Adrenal gland (tissue), 12 donors: Measurements from ENCODE around the gene PPIA. TPM values are rescaled to one million over a fixed set of nuclear protein-coding genes. Genes with fewer than 3 reads are reported as not detected.
"Not testable (repeated sequence)": the region's sequence is repeated elsewhere in the genome, so short reads cannot be mapped to it uniquely, and the experiment has no call there.

Source experiments
- DNase-seq, 7 donors: peaks; one replicate each; pipeline ENCODE4 v3.0.0-alpha.2; 2019 to 2020
- H3K27ac ChIP-seq, 5 donors: fragments of 200-600 bp; sonication (generic) in 4 of 5; 1 replicate in 3 of 5; 2 replicates in 2 of 5; pipeline versions ENCODE4 v1.5.1 to v1.8.0; 2016 to 2020; ENCODE audit warnings: mild to moderate bottlenecking in 1 of 5
- H3K27me3 ChIP-seq: fragments of 200-600 bp; 2 replicates; pipeline ENCODE4 v1.8.0; 2021
- H3K36me3 ChIP-seq, 2 donors: fragments of 200-600 bp; replicated peaks in 1 of 2; 1 replicate in 1 of 2; 2 replicates in 1 of 2; pipeline versions ENCODE4 v1.5.1 to v1.8.0; 2018 to 2022
- H3K4me1 ChIP-seq, 2 donors: fragments of 200-600 bp; replicated peaks in 1 of 2; 1 replicate in 1 of 2; 2 replicates in 1 of 2; pipeline versions ENCODE4 v1.5.1 to v1.8.0; 2018 to 2021
- H3K4me3 ChIP-seq, 4 donors: fragments of 200-600 bp; sonication (generic) in 3 of 4; one replicate each; pipeline ENCODE4 v1.5.1; 2016 to 2018
- H3K9me3 ChIP-seq, 3 donors: fragments of 200-600 bp; sonication (generic) in 1 of 3; replicated peaks in 1 of 3; 1 replicate in 2 of 3; 2 replicates in 1 of 3; pipeline versions ENCODE4 v1.5.1 to v1.8.0; 2016 to 2021
- CTCF ChIP-seq, 6 experiments: fragments of 450-650 bp in 4 of 6; fragments of 200-600 bp in 2 of 6; sonication (generic) in 1 of 6; IDR thresholded peaks; 1 replicate in 5 of 6; 2 replicates in 1 of 6; pipeline versions ENCODE4 v1.5.1 to v1.8.0; 2016 to 2021; ENCODE audit warnings: antibody characterized with exemption in 6 of 6, mild to moderate bottlenecking in 2 of 6, moderate library complexity in 1 of 6
- POLR2A ChIP-seq, 2 donors: fragments of 450-650 bp; IDR thresholded peaks; one replicate each; pipeline ENCODE4 v1.6.1; 2017; ENCODE audit warnings: antibody characterized with exemption in 2 of 2, mild to moderate bottlenecking in 2 of 2, moderate library complexity in 1 of 2
- WGBS, 4 donors: extraction: QIAGEN DNeasy Blood & Tissue Kit in 2 of 4; methylation state at CpG; one replicate each; pipeline versions ENCODE4 v1.1.5 to v1.1.7; 2013 to 2017; 5-methylcytosine and 5-hydroxymethylcytosine counted together
- intact Hi-C, 2 donors: fragments of 100-400 bp; cut with DNase I; formaldehyde crosslinking; loops; one replicate each; pipeline versions ENCODE4 v1.14.1 to v1.15.0; 2022 to 2023
- polyA plus RNA-seq, 3 donors: library from polyadenylated mRNA; stranded (reverse); fragments of 200-250 nt in 2 of 3; fragments of 350-450 nt in 1 of 3; fragmentation: Illumina TruSeq in 1 of 3; extraction: RNeasy Lipid Tissue Mini Kit (QIAGEN cat#74804) in 1 of 3; gene quantifications; one replicate each; pipeline ENCODE4 v1.2.3, GENCODE V29; 2013 to 2014
- total RNA-seq, 9 donors: library from RNA; depleted of rRNA in 4 of 9; stranded (reverse); fragments of >200 nt in 4 of 9; fragments of 120-200 nt in 1 of 9; fragmentation: NEBNext Ultra II Directional in 1 of 9; extraction: Animal tissue kit (Norgen Biotek cat#: 25700) in 1 of 9; gene quantifications; one replicate each; pipeline versions ENCODE4 v1.1.0 to v1.2.4, GENCODE V29; 2013 to 2023
- donor health status: healthy with polysubstance abuse.
- donor health status: Bipolar disorder and iron deficiency.
- donor health status: DM: yes; HTN: yes; CAD: no.
- donor health status: DM: no; HTN: no; CAD: no.
- donor health status: DM: no; HTN: no; CAD: no.
- donor health status: DM: yes; HTN: yes; CAD: no.

The PPIA gene
- total and polyA plus RNA-seq, 12 donors: 589 to 3,672 (median 1,389) TPM

DNA sequence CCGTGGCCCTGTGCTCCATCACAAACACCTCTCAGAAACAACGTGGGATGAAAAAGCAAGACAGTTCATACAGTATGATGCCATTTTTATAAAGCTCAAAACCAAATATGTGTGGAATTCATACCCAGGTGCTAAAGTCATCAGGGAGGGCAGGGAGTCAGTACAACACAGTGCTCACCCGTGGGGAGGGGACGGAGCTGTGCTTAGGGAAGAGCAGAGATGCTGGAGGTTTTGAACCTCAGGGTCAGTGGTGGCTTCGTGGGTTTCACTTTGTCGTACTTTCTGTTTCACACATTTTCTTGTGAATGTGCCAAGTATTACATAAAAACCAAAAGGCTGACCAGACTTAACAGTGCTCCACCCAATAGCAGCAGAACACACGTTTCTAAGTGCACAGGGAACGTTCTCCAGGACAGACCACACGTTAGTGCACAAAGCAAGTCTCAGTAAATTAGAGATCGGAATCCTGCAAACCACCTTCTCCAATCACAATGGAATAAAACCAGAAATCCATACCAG is 26.6 kb upstream of the PPIA start:
- Histone ChIP-seq H3K27ac (peak overlapping the region in 2 of 5 donors; percentile 44 to 54), H3K4me3 (peak overlapping the region in 2 of 4 donors; percentile 9 to 22), H3K4me1 (peaks cover 12 to 31% of the 10 kb centered on the region in 2 donors), H3K9me3 (no peaks in the 10 kb centered on the region), H3K27me3 (no peaks in the 10 kb centered on the region), H3K36me3 (peaks cover 0 to 28% of the 10 kb centered on the region in 2 donors)
- intact Hi-C loops: loop anchor here (10.0 kb wide), 3 partner anchors 65 to 185 kb away; partner anchors contain the start of gene TMED4 (in 1 of the 2)
- WGBS, 4 donors: 15 to 21% (median 18%) methylated on average over 10 of the region's 10 CpGs
- TF ChIP-seq CTCF (IDR thresholded peaks at IDR 0.05) (no peak), POLR2A (IDR thresholded peaks at IDR 0.05) (no peak)
- peak in 3 of 7 donors; percentile 51 to 71 (median 53) for DNase-seq

DNA sequence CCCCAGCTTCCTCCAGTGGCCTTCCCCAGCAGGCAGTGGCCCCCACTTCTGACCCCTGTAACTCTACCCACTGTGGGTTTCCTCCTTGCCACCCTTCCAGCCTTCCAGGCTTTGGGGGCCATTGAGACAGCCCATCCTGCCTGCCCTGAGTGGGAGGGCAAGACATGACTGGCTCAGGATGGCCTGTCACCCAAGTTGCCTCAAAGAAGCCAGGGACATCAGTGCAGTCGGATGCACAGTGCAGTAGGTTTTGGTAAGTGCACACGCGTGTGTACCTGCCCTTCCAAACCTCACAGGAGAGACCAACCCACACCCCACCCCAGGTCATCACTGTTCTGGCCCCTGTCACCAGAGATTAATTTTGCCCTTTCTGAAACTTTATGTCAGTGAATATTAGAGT is 25.1 kb upstream of the PPIA start:
- H3K4me3 ChIP-seq: no peak overlapping the region
- H3K27ac ChIP-seq: no peak overlapping the region
- H3K4me1 ChIP-seq: peaks cover 4 to 26% of the 10 kb centered on the region in 2 donors
- no peak for TF ChIP-seq CTCF (IDR thresholded peaks at IDR 0.05)
- TF ChIP-seq POLR2A (IDR thresholded peaks at IDR 0.05): no peak
- no peaks in the 10 kb centered on the region for H3K27me3 ChIP-seq
- 64 to 87% (median 67%) methylated on average over 3 of the region's 3 CpGs for WGBS, 4 donors
- no peaks in the 10 kb centered on the region for H3K9me3 ChIP-seq
- no peak for DNase-seq
- H3K36me3 ChIP-seq: peaks cover 0 to 12% of the 10 kb centered on the region in 2 donors
- intact Hi-C loops: no loop called here

- Histone ChIP-seq H3K27me3 (no peaks in the 10 kb centered on the region), H3K4me3 (no peak overlapping the region), H3K9me3 (no peaks in the 10 kb centered on the region), H3K4me1 (peaks cover 4 to 26% of the 10 kb centered on the region in 2 donors), H3K36me3 (peaks cover 0 to 2% of the 10 kb centered on the region in 2 donors), H3K27ac (no peak overlapping the region)
- intact Hi-C loops: no loop called here
- WGBS, 4 donors: 62 to 74% (median 70%) methylated on average over 6 of the region's 6 CpGs
- TF ChIP-seq CTCF (IDR thresholded peaks at IDR 0.05) (no peak), POLR2A (IDR thresholded peaks at IDR 0.05) (no peak)
- no peak for DNase-seq
These were observed 24.0 kb upstream of the PPIA start for GRCh38 chr7:44772440-44772839.

DNA sequence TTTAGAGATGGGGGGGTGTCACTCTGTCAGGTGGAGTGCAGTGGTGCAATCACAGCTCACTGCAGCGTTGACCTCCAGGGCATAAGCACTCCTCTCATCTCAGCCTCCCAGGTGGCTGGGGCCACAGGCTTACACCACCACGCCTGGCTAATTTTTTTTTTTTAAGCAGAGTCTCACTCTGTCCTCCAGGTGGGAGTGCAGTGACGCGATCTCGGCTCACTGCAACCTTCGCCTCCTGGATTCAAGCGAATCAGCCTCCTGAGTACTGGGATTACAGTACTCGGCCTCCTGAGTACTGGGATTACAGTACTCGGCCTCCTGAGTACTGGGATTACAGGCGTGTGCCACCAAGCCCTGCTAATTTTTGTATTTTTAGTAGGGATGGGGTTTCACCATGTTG is 23.6 kb upstream of the PPIA start:
- 69 to 81% (median 72%) methylated on average over 10 of the region's 10 CpGs for WGBS, 4 donors

GRCh38 chr7:44774486-44774885 is 22.0 kb upstream of the PPIA start:
- intact Hi-C loops: not testable (repeated sequence)
- WGBS, 4 donors: 52 to 70% (median 59%) methylated on average over 3 of the region's 3 CpGs

More for the DNA sequence above, 23.6 kb upstream of the PPIA start:
- Histone ChIP-seq H3K4me1 (peaks cover 4 to 24% of the 10 kb centered on the region in 2 donors), H3K27ac (no peak overlapping the region), H3K36me3 (no peaks in the 10 kb centered on the region), H3K27me3 (no peaks in the 10 kb centered on the region), H3K4me3 (no peak overlapping the region), H3K9me3 (no peaks in the 10 kb centered on the region)
- no peak for DNase-seq
- TF ChIP-seq POLR2A (IDR thresholded peaks at IDR 0.05): no peak
- TF ChIP-seq CTCF (IDR thresholded peaks at IDR 0.05): no peak
- intact Hi-C loops: no loop called here

More at GRCh38 chr7:44774486-44774885, 22.0 kb upstream of the PPIA start:
- H3K36me3 ChIP-seq, DNase-seq, H3K9me3 ChIP-seq, H3K4me1 ChIP-seq, H3K27ac ChIP-seq, H3K4me3 ChIP-seq, H3K27me3 ChIP-seq: not testable (repeated sequence)
